ENCODE measurements around the gene OSBPL5.

- TF ChIP-seq TARDBP (IDR thresholded peaks at IDR 0.05), result no peak
- TF ChIP-seq L3MBTL2 (conservative IDR thresholded peaks at IDR 0.05), result no peak
These were observed 458 bp downstream of the OSBPL5 start for GRCh38 chr11:3164552-3165151.
